ENCODE results near the gene MGAT3.
A peak's percentile ranks its signal among the peaks of the same experiment; 100 is the strongest.

Gene MGAT3

GRCh38 chr22:39452740-39453040 is 4.1 kb upstream of the MGAT3 start:
- DNase-seq (no peak), ATAC-seq (no peak)

DNA sequence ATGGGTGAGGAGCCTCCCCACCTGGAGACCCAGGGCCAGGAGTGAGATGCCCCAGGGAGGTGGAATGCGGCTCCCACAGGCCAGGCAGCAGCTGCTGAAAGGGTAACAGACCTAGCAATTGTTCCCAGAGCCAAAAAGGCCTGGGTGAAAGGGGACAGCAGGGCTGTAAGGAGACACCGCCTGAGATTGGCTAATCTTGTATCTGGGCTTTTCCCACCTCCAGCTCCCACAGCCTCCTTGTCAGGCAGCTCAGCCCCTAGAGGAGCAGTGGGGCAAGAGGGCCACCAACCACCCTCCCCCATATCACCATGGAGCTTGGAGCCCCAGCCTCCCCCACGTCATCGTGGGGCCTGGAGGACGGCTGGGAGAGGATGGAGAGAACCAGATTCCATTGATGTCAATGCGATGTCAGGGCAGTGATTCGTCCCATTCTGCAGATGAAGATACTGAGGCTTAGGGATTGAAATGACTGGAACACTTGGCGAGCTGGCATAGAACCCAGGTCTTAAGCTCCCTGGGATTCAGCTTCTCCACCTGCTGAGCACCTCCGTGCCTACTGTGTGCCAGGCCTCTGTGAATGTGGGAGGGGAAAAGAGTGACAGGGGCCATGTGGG is 2.9 kb upstream of the MGAT3 start:
- ATAC-seq (no peak), DNase-seq (no peak)

GRCh38 chr22:39454385-39454871 is 2.4 kb upstream of the MGAT3 start:
- no peak for ATAC-seq

GRCh38 chr22:39457198-39457555 is 365 bp downstream of the MGAT3 start:
- ATAC-seq (peak; percentile 15), DNase-seq (no peak)

More at GRCh38 chr22:39454385-39454871, 2.4 kb upstream of the MGAT3 start:
- DNase-seq: no peak

GRCh38 chr22:39457556-39458443 is 988 bp downstream of the MGAT3 start:
- ATAC-seq (peak; percentile 33), DNase-seq (no peak)

DNA sequence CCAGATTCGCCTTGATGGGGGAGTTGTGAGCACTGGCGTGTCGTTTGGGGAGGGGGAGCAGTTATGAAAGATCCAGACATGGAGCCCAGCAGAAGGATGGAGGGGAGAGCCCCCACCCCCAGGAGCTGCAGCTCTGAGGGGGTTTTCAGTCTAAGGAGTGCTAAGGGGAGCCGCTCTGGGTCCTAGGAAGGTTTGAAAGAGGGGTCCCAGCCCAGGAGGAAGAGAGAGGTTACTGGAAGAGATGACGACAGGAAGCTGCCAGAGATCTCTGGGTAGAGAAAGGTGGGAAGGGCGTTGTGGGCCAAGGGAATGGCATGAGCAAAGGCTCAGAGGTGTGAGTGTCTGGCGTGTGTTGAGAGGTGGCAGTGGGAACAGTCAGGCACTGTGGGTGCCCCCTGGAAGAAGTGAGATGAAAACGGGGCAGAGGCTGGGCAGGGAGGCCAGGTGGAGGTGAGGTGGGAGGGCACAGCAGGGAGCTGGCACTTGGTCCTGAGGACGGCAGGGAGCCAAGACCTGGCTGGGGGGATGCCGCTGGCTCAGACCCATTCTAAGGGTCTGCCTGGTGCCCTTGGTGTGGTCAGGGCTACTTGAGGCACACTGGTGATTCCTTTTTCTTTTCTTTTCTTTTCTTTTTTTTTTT is 1.8 kb downstream of the MGAT3 start:
- ATAC-seq: no peak
- no peak for DNase-seq

DNA sequence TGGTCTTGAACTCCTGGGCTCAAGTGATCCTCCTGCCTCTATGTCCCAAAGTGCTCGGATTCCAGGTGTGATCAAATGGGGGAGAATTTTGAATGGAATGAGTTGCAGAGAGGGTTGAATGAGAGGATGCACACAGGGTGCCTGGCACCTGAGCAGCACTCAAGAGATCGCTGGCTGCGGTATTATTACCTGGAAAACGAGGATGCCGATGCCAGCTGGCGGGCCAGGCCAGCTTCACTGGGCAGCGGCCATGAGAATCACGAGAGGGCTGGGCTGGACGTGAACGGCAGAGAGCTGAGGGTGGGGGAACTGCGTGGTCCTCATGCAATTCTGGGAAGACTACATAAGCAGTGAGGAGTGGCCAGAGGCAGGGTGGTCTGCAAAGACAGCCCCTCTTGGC is 2.9 kb downstream of the MGAT3 start:
- DNase-seq (no peak), ATAC-seq (no peak)

- DNase-seq: no peak
- ATAC-seq: no peak
Measured at GRCh38 chr22:39462443-39463221, 5.8 kb downstream of the MGAT3 start.

- no peak for ATAC-seq
Measured at GRCh38 chr22:39463277-39463676, 6.5 kb downstream of the MGAT3 start.

DNA sequence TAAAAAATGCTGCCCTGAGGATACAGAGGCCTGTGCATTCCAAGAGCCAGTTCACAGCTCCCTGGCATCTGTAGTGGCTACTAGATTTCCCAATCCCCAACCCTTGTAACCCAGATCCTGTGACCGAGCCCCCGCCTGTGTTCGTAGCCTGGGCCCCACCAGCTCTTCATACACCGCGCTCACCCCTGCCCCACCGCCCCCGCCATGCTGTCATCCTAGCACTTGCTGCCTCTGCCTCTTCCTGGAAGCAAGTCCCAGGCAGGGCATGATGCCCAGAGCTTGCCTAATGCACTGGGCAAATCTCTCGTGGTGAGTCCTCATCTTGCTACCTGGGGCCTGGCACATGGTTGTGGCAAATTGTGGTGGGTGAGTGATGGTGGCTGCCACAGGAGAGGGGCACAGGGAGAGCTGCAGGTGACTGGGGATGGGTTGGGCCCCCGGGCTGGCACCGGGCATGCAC is 7.1 kb downstream of the MGAT3 start:
- DNase-seq (no peak), ATAC-seq (no peak)

More at GRCh38 chr22:39463277-39463676, 6.5 kb downstream of the MGAT3 start:
- no peak for DNase-seq

DNA sequence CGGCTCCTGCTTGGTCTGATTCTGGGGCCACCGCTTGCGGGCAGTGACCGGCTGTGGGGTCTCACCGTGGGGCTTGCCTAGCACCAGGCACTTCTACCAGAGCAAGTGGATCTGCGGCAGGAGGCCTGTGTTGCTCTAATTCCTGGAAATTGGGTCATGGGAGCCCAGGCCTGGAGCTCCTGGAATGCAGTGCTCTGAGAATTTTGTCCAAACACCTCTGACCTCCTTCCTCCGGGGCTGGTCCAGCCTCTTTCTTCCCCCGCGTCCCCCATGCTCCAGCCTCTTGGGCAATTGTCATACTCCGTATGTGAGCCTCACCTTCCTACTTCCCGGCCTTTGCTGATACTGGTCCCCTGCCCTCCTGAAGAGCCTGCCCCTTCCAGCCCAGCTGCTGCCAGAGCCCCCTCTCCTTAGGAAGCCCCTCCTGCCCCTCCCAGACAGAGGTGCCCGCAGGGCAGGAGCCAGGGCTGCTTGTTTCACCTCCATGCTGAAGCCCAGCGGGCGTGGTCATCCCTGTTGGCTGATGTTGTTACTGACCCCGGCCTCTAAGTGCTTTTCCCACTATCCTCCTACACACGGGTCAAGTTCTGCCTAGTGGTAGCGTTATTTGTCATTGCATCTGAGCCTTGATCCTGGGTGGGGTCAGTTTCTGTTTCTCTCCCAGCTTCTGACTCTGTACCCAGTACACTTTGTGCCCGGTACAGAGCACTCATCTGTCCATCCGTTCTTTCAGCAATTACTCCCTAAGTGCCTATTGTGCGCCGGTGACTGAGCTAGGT is 9.6 kb downstream of the MGAT3 start:
- no peak for ATAC-seq

GRCh38 chr22:39467390-39467895 is 10.6 kb downstream of the MGAT3 start:
- DNase-seq (no peak), ATAC-seq (no peak)

More for the DNA sequence above, 9.6 kb downstream of the MGAT3 start:
- DNase-seq: no peak

GRCh38 chr22:39468487-39469325 is 11.9 kb downstream of the MGAT3 start:
- ATAC-seq: no peak
- no peak for DNase-seq

DNA sequence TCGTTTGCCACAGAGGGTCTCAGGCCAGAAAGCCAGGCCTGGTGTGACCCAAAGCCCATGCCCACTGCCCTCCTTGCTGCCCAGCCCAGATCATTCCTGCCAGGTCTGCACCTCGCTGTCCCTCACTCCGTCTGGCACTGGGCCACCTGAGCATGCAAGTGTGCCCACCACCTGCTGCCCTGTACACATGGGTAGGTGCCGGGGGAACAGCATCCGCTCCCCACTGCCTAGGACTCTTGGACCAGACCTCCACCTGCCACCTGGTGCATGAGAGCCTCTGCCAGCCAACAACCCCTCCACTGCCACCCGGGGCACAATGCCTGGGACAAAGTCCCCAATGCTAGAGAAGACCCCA is 12.5 kb downstream of the MGAT3 start:
- ATAC-seq (no peak), DNase-seq (no peak)

DNA sequence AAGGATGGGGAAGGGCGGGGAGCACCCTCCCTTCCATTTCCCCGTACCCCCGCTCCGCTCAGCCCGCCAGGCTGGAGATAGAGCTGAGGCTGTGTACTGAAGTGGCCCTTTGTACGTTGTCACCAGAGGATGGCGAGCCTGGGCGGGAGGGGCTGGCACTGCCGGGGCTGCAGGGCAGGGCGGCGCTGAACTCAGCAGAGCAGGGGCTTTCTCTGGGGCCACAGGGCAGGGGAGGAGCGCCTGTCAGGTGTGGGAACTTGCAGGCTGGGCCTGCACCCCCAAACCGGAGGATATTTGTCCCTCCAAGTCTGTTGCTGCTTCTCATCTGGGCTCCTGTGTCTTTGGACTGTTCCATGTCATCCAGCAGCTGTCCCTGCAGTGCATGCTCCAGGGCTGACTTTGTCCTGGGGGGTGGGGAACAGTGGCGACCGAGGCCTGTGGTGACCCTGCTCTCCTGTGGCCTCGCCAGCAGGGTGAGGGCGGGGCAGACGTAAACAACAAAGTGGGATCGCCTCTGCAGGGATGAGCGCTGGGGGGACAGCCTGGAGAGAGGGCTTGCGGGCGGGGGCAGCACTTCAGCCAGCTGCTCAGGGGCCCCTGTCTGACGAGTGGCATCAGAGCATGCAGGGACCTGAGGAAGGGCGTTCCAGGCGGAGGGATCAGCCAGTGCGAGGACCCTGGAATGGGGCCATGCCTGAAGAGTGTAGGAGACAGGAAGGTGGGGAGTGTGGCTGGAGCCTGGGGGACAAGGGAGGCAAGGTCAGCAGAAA is 13.1 kb downstream of the MGAT3 start:
- DNase-seq: no peak
- no peak for ATAC-seq

- no peak for DNase-seq
- ATAC-seq: no peak
Measured at GRCh38 chr22:39470451-39471291, 13.9 kb downstream of the MGAT3 start.

DNA sequence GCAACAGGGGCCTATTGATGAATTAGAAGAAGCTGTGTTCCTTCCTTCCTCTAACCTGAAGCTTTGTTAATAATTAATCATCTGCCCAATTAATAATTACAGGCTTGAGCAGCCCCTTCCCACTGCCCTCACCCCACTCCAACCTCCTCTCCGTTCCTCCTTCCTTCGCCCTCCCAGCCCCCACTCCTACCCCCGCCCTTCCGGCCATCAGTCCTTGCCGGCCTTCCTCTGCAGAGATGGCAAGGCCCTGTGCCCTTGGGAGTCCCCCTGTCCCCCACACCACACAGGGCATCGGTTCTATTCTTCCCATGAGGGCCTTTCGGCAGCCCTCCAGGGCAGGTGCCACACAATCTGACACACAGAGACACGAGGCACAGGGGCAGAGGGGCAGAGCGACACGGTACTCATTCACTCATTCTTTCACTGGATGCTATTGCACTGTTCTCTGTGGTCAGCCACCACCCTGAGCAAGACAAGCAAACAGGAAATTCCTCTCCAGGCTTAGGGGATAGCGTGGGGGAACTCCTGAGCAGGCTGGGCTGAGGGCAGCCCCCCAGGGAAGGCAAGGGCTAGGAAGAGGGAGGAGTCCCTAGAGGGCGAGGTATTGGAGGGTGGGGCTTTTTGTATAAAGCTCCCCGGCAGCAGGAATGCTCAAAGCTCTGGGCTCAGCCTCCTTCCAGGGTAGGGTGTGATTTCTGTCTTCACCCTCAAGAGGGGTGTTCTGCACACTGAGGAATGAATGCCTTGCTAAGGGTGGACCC is 14.7 kb downstream of the MGAT3 start:
- DNase-seq (no peak), ATAC-seq (peak; percentile 58)
